Measurements from ENCODE around the gene PSMD12. TPM values are rescaled to one million over a fixed set of nuclear protein-coding genes. Genes with fewer than 3 reads are reported as not detected.

PSMD12 gene
- total and polyA plus RNA-seq, 2 donors (not counting 1 experiment from before 2014, with no cell fraction given) = 21.3 to 66.2 TPM

DNA sequence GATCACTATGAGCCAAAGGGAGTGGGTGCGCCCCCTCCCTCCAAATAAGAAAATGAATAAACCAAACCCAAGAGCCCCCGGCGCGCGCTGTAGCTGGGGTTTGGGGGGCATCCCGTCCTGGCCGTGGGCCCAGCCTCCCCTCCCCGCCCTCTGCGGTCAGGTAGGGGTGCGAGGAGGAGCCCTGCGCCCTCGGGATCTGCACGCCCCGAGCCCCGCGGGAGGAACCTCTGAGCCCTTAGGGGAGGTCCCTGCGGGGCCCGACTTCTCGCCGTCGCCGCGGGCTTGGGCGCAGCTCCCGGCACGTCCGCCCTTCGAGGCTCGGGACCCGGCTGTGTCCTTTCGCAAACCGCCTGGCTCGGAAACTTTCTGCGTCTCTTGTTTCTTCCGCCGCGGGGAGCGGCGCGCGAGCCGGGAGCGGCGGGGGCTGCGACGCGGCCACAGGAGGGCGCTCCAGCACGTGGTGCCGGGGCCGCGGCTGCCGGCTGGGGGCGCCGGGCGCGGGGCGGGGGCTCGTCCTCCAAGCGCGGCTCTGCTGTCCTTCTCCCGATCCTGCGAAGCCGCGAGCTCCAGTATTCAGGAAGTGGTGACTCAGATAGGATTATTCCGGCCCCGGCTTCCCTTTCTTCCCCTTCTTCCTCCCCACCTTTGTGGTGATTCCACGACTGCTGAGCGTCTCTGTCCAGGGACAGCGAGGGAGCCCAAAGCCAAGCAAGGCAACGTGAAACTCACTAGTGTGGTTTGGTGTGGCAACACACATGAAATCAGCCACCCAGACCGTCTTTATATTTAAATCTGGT, 12.3 kb upstream of the PSMD12 start:
- Histone ChIP-seq H3K9ac (ENCODE audit: insufficient read depth, low read length) (peak overlapping the region; percentile 78), H2AFZ (ENCODE audit: low read length) (peak overlapping the region; percentile 77), H3K27ac (ENCODE audit: insufficient read depth, low read length) (peak overlapping the region; percentile 74), H3K79me2 (ENCODE audit: control insufficient read depth, insufficient read depth, low read length) (peaks cover 13% of the 10 kb centered on the region), H4K20me1 (ENCODE audit: control insufficient read depth, extremely low read depth, insufficient read depth, low read length) (no peaks in the 10 kb centered on the region), H3K4me2 (ENCODE audit: extremely low read depth, insufficient read depth, low read length) (peak overlapping the region; percentile 93), H3K9me3 (ENCODE audit: control insufficient read depth, insufficient read depth, low read depth, low read length) (no peaks in the 10 kb centered on the region), H3K27me3 (ENCODE audit: control insufficient read depth, insufficient read depth, low read length) (no peaks in the 10 kb centered on the region), H3K36me3 (ENCODE audit: control insufficient read depth, insufficient read depth, low read length) (no peaks in the 10 kb centered on the region), H3K4me1 (ENCODE audit: control insufficient read depth, extremely low read depth, insufficient read depth, low read length) (peaks cover 14% of the 10 kb centered on the region), H3K4me3 (replicated peaks in 1 of 4; ENCODE audit: control extremely low read depth in 1 of 4, insufficient read depth in 1 of 4, low read depth in 3 of 4, low read length in 4 of 4) (peak overlapping the region; percentile 56 to 96 (median 89))
- TF ChIP-seq CTCF (conservative IDR thresholded peaks at IDR 0.05 in 1 of 2, IDR thresholded peaks at IDR 0.05 in 1 of 2; ENCODE audit: low read depth in 1 of 2, low read length in 2 of 2) = peak; percentile 24 to 31
- no peak for TF ChIP-seq EZH2 (IDR thresholded peaks at IDR 0.05; ENCODE audit: low read length, missing control alignments)
- DNase-seq (ENCODE audit: low read depth in 2 of 2) = peak; percentile 74

GRCh38 chr17:67377488-67378453, 11.4 kb upstream of the PSMD12 start:
- peak overlapping the region; percentile 88 for H3K4me2 ChIP-seq (ENCODE audit: extremely low read depth, insufficient read depth, low read length)
- H3K4me3 ChIP-seq (replicated peaks in 1 of 4; ENCODE audit: control extremely low read depth in 1 of 4, insufficient read depth in 1 of 4, low read depth in 3 of 4, low read length in 4 of 4) = peak overlapping the region; percentile 79 to 96 (median 89)
- H4K20me1 ChIP-seq (ENCODE audit: control insufficient read depth, extremely low read depth, insufficient read depth, low read length) = no peaks in the 10 kb centered on the region
- H3K79me2 ChIP-seq (ENCODE audit: control insufficient read depth, insufficient read depth, low read length) = peaks cover 11% of the 10 kb centered on the region
- H2AFZ ChIP-seq (ENCODE audit: low read length) = peak overlapping the region; percentile 4
- H3K9ac ChIP-seq (ENCODE audit: insufficient read depth, low read length) = peak overlapping the region; percentile 78
- H3K9me3 ChIP-seq (ENCODE audit: control insufficient read depth, insufficient read depth, low read depth, low read length) = no peaks in the 10 kb centered on the region
- no peaks in the 10 kb centered on the region for H3K27me3 ChIP-seq (ENCODE audit: control insufficient read depth, insufficient read depth, low read length)
- peaks cover 14% of the 10 kb centered on the region for H3K4me1 ChIP-seq (ENCODE audit: control insufficient read depth, extremely low read depth, insufficient read depth, low read length)
- H3K27ac ChIP-seq (ENCODE audit: insufficient read depth, low read length) = peak overlapping the region; percentile 74
- DNase-seq (ENCODE audit: low read depth in 2 of 2) = peak; percentile 40 to 51
- TF ChIP-seq EZH2 (IDR thresholded peaks at IDR 0.05; ENCODE audit: low read length, missing control alignments) (no peak), CTCF (conservative IDR thresholded peaks at IDR 0.05 in 1 of 2, IDR thresholded peaks at IDR 0.05 in 1 of 2; ENCODE audit: low read depth in 1 of 2, low read length in 2 of 2) (peak; percentile 26 to 32)
- no peaks in the 10 kb centered on the region for H3K36me3 ChIP-seq (ENCODE audit: control insufficient read depth, insufficient read depth, low read length)

All from fibroblast of lung (primary cell).